ENCODE data around the gene GRID1.

The GRID1 gene

GRCh38 chr10:86254081-86254480 is 112.5 kb downstream of the GRID1 start:
- no peak overlapping the region for H3K27ac Mint-ChIP-seq
- H3K4me3 Mint-ChIP-seq, result no peak overlapping the region
- no peaks in the 10 kb centered on the region for H3K4me1 Mint-ChIP-seq (ENCODE audit: low read depth)
- H3K36me3 Mint-ChIP-seq, result no peaks in the 10 kb centered on the region
- H3K9me3 Mint-ChIP-seq (ENCODE audit: low read depth), result no peaks in the 10 kb centered on the region
- H3K27me3 Mint-ChIP-seq, result peaks cover 2% of the 10 kb centered on the region

GRCh38 chr10:86253091-86254072 is 113.2 kb downstream of the GRID1 start:
- no peaks in the 10 kb centered on the region for H3K9me3 Mint-ChIP-seq (ENCODE audit: low read depth)
- no peaks in the 10 kb centered on the region for H3K4me1 Mint-ChIP-seq (ENCODE audit: low read depth)
- H3K4me3 Mint-ChIP-seq, result no peak overlapping the region
- H3K27ac Mint-ChIP-seq, result no peak overlapping the region
- peaks cover 2% of the 10 kb centered on the region for H3K27me3 Mint-ChIP-seq
- H3K36me3 Mint-ChIP-seq, result no peaks in the 10 kb centered on the region

- no peaks in the 10 kb centered on the region for H3K36me3 Mint-ChIP-seq
- no peaks in the 10 kb centered on the region for H3K4me1 Mint-ChIP-seq (ENCODE audit: low read depth)
- no peak overlapping the region for H3K27ac Mint-ChIP-seq
- H3K4me3 Mint-ChIP-seq, result no peak overlapping the region
- H3K27me3 Mint-ChIP-seq, result peaks cover 2% of the 10 kb centered on the region
- H3K9me3 Mint-ChIP-seq (ENCODE audit: low read depth), result no peaks in the 10 kb centered on the region
These were observed 114.0 kb downstream of the GRID1 start for GRCh38 chr10:86252556-86252955.

GRCh38 chr10:86252079-86252478 is 114.5 kb downstream of the GRID1 start:
- Mint-ChIP-seq H3K4me3 (no peak overlapping the region), H3K9me3 (ENCODE audit: low read depth) (no peaks in the 10 kb centered on the region), H3K4me1 (ENCODE audit: low read depth) (no peaks in the 10 kb centered on the region), H3K36me3 (no peaks in the 10 kb centered on the region), H3K27ac (no peak overlapping the region), H3K27me3 (peaks cover 2% of the 10 kb centered on the region)

- peaks cover 2% of the 10 kb centered on the region for H3K27me3 Mint-ChIP-seq
- H3K4me3 Mint-ChIP-seq, result no peak overlapping the region
- no peak overlapping the region for H3K27ac Mint-ChIP-seq
- no peaks in the 10 kb centered on the region for H3K4me1 Mint-ChIP-seq (ENCODE audit: low read depth)
- no peaks in the 10 kb centered on the region for H3K36me3 Mint-ChIP-seq
- no peaks in the 10 kb centered on the region for H3K9me3 Mint-ChIP-seq (ENCODE audit: low read depth)
These were observed 115.2 kb downstream of the GRID1 start for GRCh38 chr10:86251426-86251825.

GRCh38 chr10:86250399-86250798 is 116.2 kb downstream of the GRID1 start:
- H3K36me3 Mint-ChIP-seq, result no peaks in the 10 kb centered on the region
- no peak overlapping the region for H3K4me3 Mint-ChIP-seq
- no peaks in the 10 kb centered on the region for H3K27me3 Mint-ChIP-seq
- H3K4me1 Mint-ChIP-seq (ENCODE audit: low read depth), result no peaks in the 10 kb centered on the region
- no peak overlapping the region for H3K27ac Mint-ChIP-seq
- H3K9me3 Mint-ChIP-seq (ENCODE audit: low read depth), result no peaks in the 10 kb centered on the region

GRCh38 chr10:86249794-86250193 is 116.8 kb downstream of the GRID1 start:
- H3K27me3 Mint-ChIP-seq, result no peaks in the 10 kb centered on the region
- no peak overlapping the region for H3K4me3 Mint-ChIP-seq
- H3K27ac Mint-ChIP-seq, result no peak overlapping the region
- no peaks in the 10 kb centered on the region for H3K4me1 Mint-ChIP-seq (ENCODE audit: low read depth)
- no peaks in the 10 kb centered on the region for H3K9me3 Mint-ChIP-seq (ENCODE audit: low read depth)
- H3K36me3 Mint-ChIP-seq, result no peaks in the 10 kb centered on the region

- Mint-ChIP-seq H3K9me3 (ENCODE audit: low read depth) (no peaks in the 10 kb centered on the region), H3K36me3 (no peaks in the 10 kb centered on the region), H3K27ac (no peak overlapping the region), H3K27me3 (no peaks in the 10 kb centered on the region), H3K4me1 (ENCODE audit: low read depth) (no peaks in the 10 kb centered on the region), H3K4me3 (no peak overlapping the region)
These were observed 118.5 kb downstream of the GRID1 start for GRCh38 chr10:86248062-86248461.

GRCh38 chr10:86247588-86247987 is 119.0 kb downstream of the GRID1 start:
- no peaks in the 10 kb centered on the region for H3K9me3 Mint-ChIP-seq (ENCODE audit: low read depth)
- no peak overlapping the region for H3K27ac Mint-ChIP-seq
- H3K27me3 Mint-ChIP-seq, result no peaks in the 10 kb centered on the region
- no peak overlapping the region for H3K4me3 Mint-ChIP-seq
- no peaks in the 10 kb centered on the region for H3K4me1 Mint-ChIP-seq (ENCODE audit: low read depth)
- H3K36me3 Mint-ChIP-seq, result no peaks in the 10 kb centered on the region

- Mint-ChIP-seq H3K9me3 (ENCODE audit: low read depth) (no peaks in the 10 kb centered on the region), H3K36me3 (no peaks in the 10 kb centered on the region), H3K4me1 (ENCODE audit: low read depth) (no peaks in the 10 kb centered on the region), H3K27ac (no peak overlapping the region), H3K27me3 (no peaks in the 10 kb centered on the region), H3K4me3 (no peak overlapping the region)
These were observed 119.5 kb downstream of the GRID1 start for GRCh38 chr10:86247073-86247472.

GRCh38 chr10:86246279-86246940 is 120.2 kb downstream of the GRID1 start:
- Mint-ChIP-seq H3K27ac (no peak overlapping the region), H3K4me3 (no peak overlapping the region), H3K4me1 (ENCODE audit: low read depth) (no peaks in the 10 kb centered on the region), H3K27me3 (no peaks in the 10 kb centered on the region), H3K36me3 (no peaks in the 10 kb centered on the region), H3K9me3 (ENCODE audit: low read depth) (no peaks in the 10 kb centered on the region)

GRCh38 chr10:86245015-86245394 is 121.6 kb downstream of the GRID1 start:
- Mint-ChIP-seq H3K4me1 (ENCODE audit: low read depth) (no peaks in the 10 kb centered on the region), H3K27ac (no peak overlapping the region), H3K36me3 (no peaks in the 10 kb centered on the region), H3K27me3 (no peaks in the 10 kb centered on the region), H3K4me3 (no peak overlapping the region), H3K9me3 (ENCODE audit: low read depth) (no peaks in the 10 kb centered on the region)

GRCh38 chr10:86244297-86245014 is 122.1 kb downstream of the GRID1 start:
- no peaks in the 10 kb centered on the region for H3K27me3 Mint-ChIP-seq
- no peak overlapping the region for H3K4me3 Mint-ChIP-seq
- H3K4me1 Mint-ChIP-seq (ENCODE audit: low read depth), result no peaks in the 10 kb centered on the region
- no peaks in the 10 kb centered on the region for H3K9me3 Mint-ChIP-seq (ENCODE audit: low read depth)
- no peak overlapping the region for H3K27ac Mint-ChIP-seq
- no peaks in the 10 kb centered on the region for H3K36me3 Mint-ChIP-seq

- H3K27me3 Mint-ChIP-seq, result no peaks in the 10 kb centered on the region
- no peak overlapping the region for H3K4me3 Mint-ChIP-seq
- no peaks in the 10 kb centered on the region for H3K4me1 Mint-ChIP-seq (ENCODE audit: low read depth)
- no peaks in the 10 kb centered on the region for H3K36me3 Mint-ChIP-seq
- H3K9me3 Mint-ChIP-seq (ENCODE audit: low read depth), result no peaks in the 10 kb centered on the region
- no peak overlapping the region for H3K27ac Mint-ChIP-seq
These were observed 122.9 kb downstream of the GRID1 start for GRCh38 chr10:86243651-86244155.

- no peak overlapping the region for H3K27ac Mint-ChIP-seq
- no peak overlapping the region for H3K4me3 Mint-ChIP-seq
- no peaks in the 10 kb centered on the region for H3K27me3 Mint-ChIP-seq
- H3K9me3 Mint-ChIP-seq (ENCODE audit: low read depth), result peaks cover 2% of the 10 kb centered on the region
- no peaks in the 10 kb centered on the region for H3K4me1 Mint-ChIP-seq (ENCODE audit: low read depth)
- H3K36me3 Mint-ChIP-seq, result no peaks in the 10 kb centered on the region
These were observed 123.8 kb downstream of the GRID1 start for GRCh38 chr10:86242761-86243160.

All from activated naive CD8-positive, alpha-beta T cell (primary cell).